BLaER1 treated with 17β-estradiol and CSF1 and Interleukin-3, amounts not matched to agents 10 nM and 100 nM (cell line): ENCODE data around the gene MYORG.

Source experiments
- H3K27ac ChIP-seq, 11 experiments: shearing (Covaris generic); formaldehyde crosslinking; 2 replicates each; pipeline ENCODE4 v1.8.1; 2022
- H3K27me3 ChIP-seq, 11 experiments: shearing (Covaris generic); formaldehyde crosslinking; 2 replicates each; pipeline ENCODE4 v1.8.1; 2022
- H3K36me3 ChIP-seq, 11 experiments: shearing (Covaris generic); formaldehyde crosslinking; 2 replicates each; pipeline ENCODE4 v1.8.1; 2022
- H3K4me1 ChIP-seq, 10 experiments: shearing (Covaris generic); formaldehyde crosslinking; 2 replicates each; pipeline ENCODE4 v1.8.1; 2022
- H3K4me2 ChIP-seq, 11 experiments: shearing (Covaris generic); formaldehyde crosslinking; 2 replicates each; pipeline ENCODE4 v1.8.1; 2022
- H3K4me3 ChIP-seq, 10 experiments: shearing (Covaris generic); formaldehyde crosslinking; 2 replicates each; pipeline ENCODE4 v1.8.1; 2022
- H3K9ac ChIP-seq, 11 experiments: shearing (Covaris generic); formaldehyde crosslinking; 2 replicates each; pipeline ENCODE4 v1.8.1; 2022
- H3K9me3 ChIP-seq, 11 experiments: shearing (Covaris generic); formaldehyde crosslinking; replicated peaks in 1 of 11; 2 replicates each; pipeline ENCODE4 v1.8.1; 2022
- H4K20me1 ChIP-seq, 11 experiments: shearing (Covaris generic); formaldehyde crosslinking; 2 replicates each; pipeline ENCODE4 v1.8.1; 2022
- Cebpa-rat ChIP-seq, 11 experiments: shearing (Covaris generic); IDR thresholded peaks; 2 replicates each; pipeline ENCODE4 v1.8.1; 2022

The MYORG gene

DNA sequence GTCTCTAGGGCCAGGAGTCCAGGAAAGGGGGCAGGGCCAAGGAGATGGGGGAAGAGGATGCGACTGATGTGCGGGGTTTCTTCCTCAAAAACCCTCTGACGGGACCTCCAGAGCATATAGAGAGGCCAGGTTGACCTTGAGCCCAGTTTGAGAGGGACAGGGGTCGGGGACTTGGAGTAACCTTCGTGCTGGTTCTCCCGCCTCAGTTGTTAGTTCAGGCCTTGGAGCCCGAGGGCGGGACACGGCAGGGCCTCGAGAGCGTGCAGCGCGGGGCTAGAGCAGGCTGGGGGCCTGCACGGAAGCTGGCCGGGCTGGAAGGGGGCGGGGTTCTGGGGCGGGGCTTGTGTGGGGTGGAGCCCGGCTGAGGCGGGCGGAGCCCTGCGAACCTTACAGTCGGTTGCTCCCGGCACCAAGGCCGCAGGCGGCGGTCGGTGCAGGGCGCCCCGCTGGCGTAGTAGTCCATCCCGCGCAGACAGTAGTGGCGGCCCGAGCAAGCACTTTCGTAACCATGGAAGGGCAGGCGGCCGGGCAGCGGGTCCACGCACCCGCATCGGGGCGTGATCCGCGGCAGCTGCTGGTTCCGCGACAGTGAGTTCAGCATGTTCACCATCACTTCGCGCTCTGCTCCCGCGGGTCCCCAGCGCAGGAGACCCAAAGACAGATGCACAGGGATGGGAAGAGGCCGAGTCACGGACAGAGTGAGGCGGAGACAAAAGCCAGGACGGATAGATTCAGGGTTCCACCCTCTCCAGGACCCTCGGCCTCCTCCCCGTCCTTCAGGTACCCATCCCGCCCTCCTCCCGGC is 4.0 kb upstream of the MYORG start:
- Histone ChIP-seq H4K20me1 (peaks cover 0 to 7% (median 0%) of the 10 kb centered on the region in 11 experiments; a peak in 2 of 22 replicates), H3K9me3 (no peaks in the 10 kb centered on the region), H3K27me3 (peaks cover 0 to 7% (median 0%) of the 10 kb centered on the region in 11 experiments; a peak in 4 of 22 replicates), H3K27ac (peak overlapping the region in 9 of 11 experiments; percentile 28 to 67 (median 60); a peak in 16 of 22 replicates), H3K9ac (peak overlapping the region; percentile 47 to 74 (median 61); a peak in 21 of 22 replicates), H3K4me2 (peak overlapping the region; percentile 83 to 95 (median 90)), H3K4me1 (peaks cover 24 to 48% (median 43%) of the 10 kb centered on the region in 10 experiments), H3K4me3 (peak overlapping the region; percentile 51 to 70 (median 60)), H3K36me3 (no peaks in the 10 kb centered on the region)
- no peak for TF ChIP-seq Cebpa-rat (IDR thresholded peaks at IDR 0.05)

DNA sequence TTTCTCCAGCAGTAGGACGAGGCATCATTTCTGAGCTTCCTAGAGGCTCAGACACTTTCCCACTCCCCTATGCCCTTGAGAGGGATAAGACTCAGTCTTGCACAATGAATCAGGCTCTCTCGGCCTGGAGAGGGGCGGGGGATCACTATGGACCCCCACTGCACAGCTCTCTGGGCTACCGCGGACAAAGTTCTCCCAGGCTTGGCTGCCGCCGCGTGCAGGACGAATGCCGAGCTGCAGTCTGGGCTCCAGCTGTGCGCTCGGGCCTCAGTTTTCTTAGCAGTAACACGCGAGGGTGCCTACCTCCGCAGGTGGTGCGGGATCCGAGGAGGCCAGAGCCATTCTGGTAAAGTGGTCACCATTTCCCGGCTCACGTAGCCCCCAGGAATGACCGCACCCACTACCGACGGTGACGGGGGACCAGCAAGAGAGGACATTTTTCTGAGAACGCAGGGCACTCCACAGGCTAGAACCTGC is 3.4 kb upstream of the MYORG start:
- peak overlapping the region in 9 of 11 experiments; percentile 29 to 67 (median 60); a peak in 16 of 22 replicates for H3K27ac ChIP-seq
- H3K4me1 ChIP-seq: peaks cover 31 to 55% (median 49%) of the 10 kb centered on the region in 10 experiments
- no peaks in the 10 kb centered on the region for H3K9me3 ChIP-seq
- no peaks in the 10 kb centered on the region for H3K36me3 ChIP-seq
- peaks cover 0 to 7% (median 0%) of the 10 kb centered on the region in 11 experiments; a peak in 4 of 22 replicates for H3K27me3 ChIP-seq
- peak overlapping the region; percentile 51 to 70 (median 56) for H3K4me3 ChIP-seq
- H3K4me2 ChIP-seq: peak overlapping the region; percentile 83 to 95 (median 90)
- H3K9ac ChIP-seq: peak overlapping the region in 10 of 11 experiments; percentile 8 to 74 (median 58); a peak in 19 of 22 replicates
- H4K20me1 ChIP-seq: peaks cover 0 to 7% (median 0%) of the 10 kb centered on the region in 11 experiments; a peak in 2 of 22 replicates
- no peak for TF ChIP-seq Cebpa-rat (IDR thresholded peaks at IDR 0.05)

DNA sequence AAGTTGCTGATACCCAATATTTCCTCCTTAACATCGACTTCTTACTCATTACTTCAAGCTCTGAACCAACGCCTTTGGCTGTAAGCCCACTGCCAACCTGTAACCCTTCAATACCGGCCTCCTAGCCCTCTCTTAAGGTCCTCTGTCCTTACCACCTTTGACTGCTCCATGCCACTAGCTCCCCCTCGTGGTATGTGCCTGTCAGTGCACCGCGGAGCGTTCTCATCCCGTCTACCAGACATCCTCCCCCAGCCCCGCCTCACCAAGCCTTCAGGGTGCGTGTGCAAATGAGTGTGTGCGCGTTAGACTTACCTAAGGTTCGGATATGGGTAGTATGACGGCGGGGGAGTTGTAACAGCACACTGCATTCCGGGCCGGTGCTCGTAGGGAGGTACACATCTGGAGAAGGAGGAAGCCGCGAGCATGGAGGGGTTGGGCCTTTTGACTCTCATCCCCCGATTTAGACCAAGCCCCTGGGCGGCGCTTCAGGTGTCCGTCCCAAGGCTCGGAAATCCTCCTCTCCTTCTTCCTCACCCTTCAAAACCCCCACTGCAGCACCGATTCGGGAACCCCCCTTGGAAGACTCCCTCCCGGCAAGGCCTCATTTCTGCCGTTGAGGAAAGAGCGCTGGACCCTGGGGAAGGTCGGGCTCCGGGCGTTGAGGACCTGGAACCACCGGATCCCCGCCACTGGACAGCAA is 2.8 kb upstream of the MYORG start:
- H3K4me2 ChIP-seq: peak overlapping the region; percentile 83 to 95 (median 90)
- peak overlapping the region in 10 of 11 experiments; percentile 8 to 74 (median 58); a peak in 18 of 22 replicates for H3K9ac ChIP-seq
- H3K27me3 ChIP-seq: peaks cover 0 to 7% (median 0%) of the 10 kb centered on the region in 11 experiments; a peak in 4 of 22 replicates
- peaks cover 0 to 7% (median 0%) of the 10 kb centered on the region in 11 experiments; a peak in 2 of 22 replicates for H4K20me1 ChIP-seq
- H3K4me1 ChIP-seq: peaks cover 30 to 60% (median 55%) of the 10 kb centered on the region in 10 experiments
- peak overlapping the region in 8 of 11 experiments; percentile 4 to 66 (median 59); a peak in 14 of 22 replicates for H3K27ac ChIP-seq
- no peaks in the 10 kb centered on the region for H3K9me3 ChIP-seq
- H3K36me3 ChIP-seq: no peaks in the 10 kb centered on the region
- peak overlapping the region; percentile 51 to 70 (median 56) for H3K4me3 ChIP-seq
- TF ChIP-seq Cebpa-rat (IDR thresholded peaks at IDR 0.05): no peak

DNA sequence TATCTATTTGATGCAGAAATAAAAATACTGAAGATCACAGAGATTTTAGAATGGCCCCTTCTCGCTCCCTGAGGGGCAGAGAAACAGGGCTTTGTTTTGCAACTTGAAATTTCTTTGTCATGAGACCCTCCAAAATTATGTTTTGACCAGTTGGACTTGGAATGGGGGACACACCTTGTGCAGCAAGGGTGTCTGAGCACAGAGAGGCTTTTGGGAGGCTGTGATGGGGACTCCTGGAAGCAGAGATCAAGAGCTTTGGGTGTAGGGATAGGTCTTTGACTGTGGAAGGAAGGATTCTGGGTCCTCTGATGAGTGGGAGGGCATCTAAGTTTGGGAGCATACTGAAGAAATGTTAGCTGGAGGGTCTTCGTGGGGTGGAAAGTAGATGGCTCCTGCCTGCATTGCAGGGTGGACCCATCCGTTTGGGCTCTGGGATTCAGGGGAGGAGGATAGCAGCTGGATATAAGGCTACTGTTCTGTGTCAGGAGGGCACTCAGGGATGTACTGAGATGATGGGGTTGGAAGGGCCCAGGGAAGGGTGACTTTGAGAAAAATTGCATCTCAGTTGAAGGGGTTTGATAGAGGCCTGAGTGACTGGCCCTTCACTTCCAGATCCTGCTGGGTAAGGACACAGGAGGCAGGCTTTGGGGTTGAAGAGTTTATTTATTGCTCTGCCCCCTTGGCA is 1.8 kb upstream of the MYORG start:
- Histone ChIP-seq H3K36me3 (no peaks in the 10 kb centered on the region), H3K4me3 (no peak overlapping the region), H3K9ac (no peak overlapping the region), H3K4me2 (peak overlapping the region in 5 of 11 experiments; percentile 85 to 98 (median 93); a peak in 5 of 22 replicates), H4K20me1 (peaks cover 0 to 7% (median 0%) of the 10 kb centered on the region in 11 experiments; a peak in 2 of 22 replicates), H3K27me3 (peaks cover 0 to 7% (median 0%) of the 10 kb centered on the region in 11 experiments; a peak in 4 of 22 replicates), H3K27ac (no peak overlapping the region), H3K9me3 (no peaks in the 10 kb centered on the region), H3K4me1 (peaks cover 24 to 62% (median 57%) of the 10 kb centered on the region in 10 experiments)
- no peak for TF ChIP-seq Cebpa-rat (IDR thresholded peaks at IDR 0.05)

DNA sequence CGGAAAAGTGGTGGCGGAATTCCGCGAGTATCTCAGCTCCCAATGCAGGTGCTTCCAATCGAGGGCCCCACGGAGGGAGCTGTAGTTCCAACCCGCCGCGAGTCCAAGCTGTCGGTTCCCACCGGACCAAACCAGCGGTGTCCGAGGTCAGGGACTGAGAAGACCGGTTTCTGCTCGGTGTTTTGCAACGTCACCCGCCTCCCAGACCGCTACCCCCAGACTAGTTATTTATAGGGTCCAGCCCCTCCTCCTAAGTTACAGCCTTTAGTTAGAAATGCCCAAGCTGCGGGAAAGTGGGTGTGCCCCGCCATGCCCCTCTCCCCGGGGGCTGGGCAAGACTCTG is 677 bp upstream of the MYORG start:
- Histone ChIP-seq H3K9me3 (peaks cover 0 to 6% (median 4%) of the 10 kb centered on the region in 11 experiments; a peak in 19 of 22 replicates), H3K9ac (peak overlapping the region; percentile 39 to 80 (median 75); a peak in 20 of 22 replicates), H3K4me1 (peaks cover 24 to 62% (median 57%) of the 10 kb centered on the region in 10 experiments), H3K4me2 (peak overlapping the region; percentile 88 to 99 (median 95)), H3K4me3 (peak overlapping the region; percentile 65 to 81 (median 70)), H3K27me3 (peaks cover 0 to 7% (median 0%) of the 10 kb centered on the region in 11 experiments; a peak in 4 of 22 replicates), H3K36me3 (peaks cover 0 to 6% (median 1%) of the 10 kb centered on the region in 11 experiments; a peak in 12 of 22 replicates), H3K27ac (peak overlapping the region in 5 of 11 experiments; percentile 9 to 48 (median 38); a peak in 6 of 22 replicates), H4K20me1 (peaks cover 0 to 7% (median 0%) of the 10 kb centered on the region in 11 experiments; a peak in 2 of 22 replicates)
- no peak for TF ChIP-seq Cebpa-rat (IDR thresholded peaks at IDR 0.05)

DNA sequence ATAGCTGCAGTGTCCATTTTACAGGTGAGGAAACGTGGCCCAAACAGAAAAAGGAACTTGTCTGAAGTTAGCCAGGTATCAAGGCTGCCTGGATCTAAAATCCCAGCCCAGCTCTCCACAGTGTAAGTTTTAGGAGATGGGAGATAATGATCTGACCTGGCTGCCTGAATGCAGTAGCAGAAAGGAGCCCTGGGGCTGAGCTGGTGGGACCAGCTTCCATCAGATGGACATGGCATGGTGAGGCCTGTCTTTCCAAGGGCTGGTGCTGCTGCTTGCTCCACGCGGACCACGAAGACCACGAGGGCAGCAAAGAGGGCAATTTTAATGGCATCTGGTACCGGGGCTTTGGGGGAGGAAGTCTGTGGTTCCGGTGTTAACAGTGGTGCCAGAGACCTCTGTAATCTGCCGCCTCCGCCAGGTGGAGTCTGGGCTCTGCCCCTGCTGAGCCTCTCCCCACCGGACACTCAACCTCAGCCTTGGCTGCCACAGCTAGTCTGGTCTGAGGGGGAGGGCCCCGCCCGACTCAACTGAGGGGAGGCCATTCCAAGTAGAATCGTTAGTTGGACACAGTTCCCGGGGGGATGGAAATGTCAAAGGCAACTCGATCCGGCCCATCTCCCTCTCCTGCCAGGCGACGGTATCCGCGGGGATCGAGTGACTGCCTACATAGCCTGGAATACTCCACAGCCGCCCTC is 650 bp downstream of the MYORG start:
- peaks cover 10 to 19% (median 17%) of the 10 kb centered on the region in 11 experiments for H3K9me3 ChIP-seq
- H3K4me1 ChIP-seq: peaks cover 24 to 58% (median 53%) of the 10 kb centered on the region in 10 experiments
- peak overlapping the region in 7 of 11 experiments; percentile 29 to 60 (median 47); a peak in 11 of 22 replicates for H3K27ac ChIP-seq
- H3K9ac ChIP-seq: peak overlapping the region; percentile 59 to 80 (median 77)
- peaks cover 0 to 7% (median 0%) of the 10 kb centered on the region in 11 experiments; a peak in 2 of 22 replicates for H4K20me1 ChIP-seq
- peak overlapping the region; percentile 88 to 99 (median 95) for H3K4me2 ChIP-seq
- TF ChIP-seq Cebpa-rat (IDR thresholded peaks at IDR 0.05): no peak
- H3K36me3 ChIP-seq: peaks cover 8 to 19% (median 14%) of the 10 kb centered on the region in 11 experiments; a peak in 21 of 22 replicates
- peak overlapping the region; percentile 65 to 81 (median 70) for H3K4me3 ChIP-seq
- peaks cover 0 to 2% (median 0%) of the 10 kb centered on the region in 11 experiments; a peak in 4 of 22 replicates for H3K27me3 ChIP-seq

DNA sequence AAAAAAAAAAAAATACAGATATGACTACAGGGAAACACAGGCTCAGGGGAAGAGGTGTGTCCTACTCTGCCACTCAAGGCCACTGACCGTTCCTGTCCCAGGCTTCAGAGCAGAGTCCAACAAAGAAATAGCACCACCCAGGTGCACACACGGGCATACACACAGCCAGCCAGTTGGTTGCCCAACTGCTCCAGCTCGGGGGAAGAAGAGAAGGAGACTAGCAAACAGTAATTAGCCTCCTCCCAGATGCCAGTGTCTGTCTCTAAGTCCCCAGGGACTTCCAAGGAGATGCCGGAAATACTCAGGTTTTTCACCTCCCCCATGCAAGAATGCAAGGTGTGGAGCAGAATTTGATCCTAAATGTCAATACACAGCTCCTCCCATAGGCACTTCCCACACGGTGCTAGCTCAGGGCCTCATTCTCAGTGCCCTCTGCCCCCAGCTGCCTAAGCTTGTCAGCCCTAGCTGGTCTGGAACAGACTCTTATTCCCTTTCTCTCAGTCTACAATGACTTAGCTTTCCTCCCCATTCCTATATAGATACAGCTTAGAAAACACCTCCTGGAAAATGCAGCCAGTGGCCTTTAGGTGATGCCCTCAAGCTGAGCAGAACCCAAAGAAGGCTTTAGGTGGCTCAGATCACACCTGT is 1.7 kb downstream of the MYORG start:
- Histone ChIP-seq H3K4me1 (peaks cover 19 to 50% (median 44%) of the 10 kb centered on the region in 10 experiments), H4K20me1 (peaks cover 0 to 7% (median 0%) of the 10 kb centered on the region in 11 experiments; a peak in 2 of 22 replicates), H3K27ac (no peak overlapping the region), H3K27me3 (no peaks in the 10 kb centered on the region; a peak in 1 of 22 replicates), H3K4me2 (peak overlapping the region; percentile 9 to 99 (median 95); a peak in 19 of 22 replicates), H3K36me3 (peaks cover 12 to 30% (median 24%) of the 10 kb centered on the region in 11 experiments; a peak in 21 of 22 replicates), H3K9me3 (peaks cover 15 to 29% (median 25%) of the 10 kb centered on the region in 11 experiments), H3K9ac (no peak overlapping the region), H3K4me3 (no peak overlapping the region)
- TF ChIP-seq Cebpa-rat (IDR thresholded peaks at IDR 0.05): no peak
